Activated T-cell treated with anti-CD3 and anti-CD28 coated beads for 48 hours (primary cell): ENCODE measurements around the gene VILL.
"Not testable (repeated sequence)": the region's sequence is repeated elsewhere in the genome, so short reads cannot be mapped to it uniquely, and the experiment has no call there.

Experiments used
- DNase-seq: peaks from one replicate; pipeline ENCODE4 v3.0.0-alpha.2; 2020; ENCODE audit warnings: low read depth

Gene VILL

DNA sequence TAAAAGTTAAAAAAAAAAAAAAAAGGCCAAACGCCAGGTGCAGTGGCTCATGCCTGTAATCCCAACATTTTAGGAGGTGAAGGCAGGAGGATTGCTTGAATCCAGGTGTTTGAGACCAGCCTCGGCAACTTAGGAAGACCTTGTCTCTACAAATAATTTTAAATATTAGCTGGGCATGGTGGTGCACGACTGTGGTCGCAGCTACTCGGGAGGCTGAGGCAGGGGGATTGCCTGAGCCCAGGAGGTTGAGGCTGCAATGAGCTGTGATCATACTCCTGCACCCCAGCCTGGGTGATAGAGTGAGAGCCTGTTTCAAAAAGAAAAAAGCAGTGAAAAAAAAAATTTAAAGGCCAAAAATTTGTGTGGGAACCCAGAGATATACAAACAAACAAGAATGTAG lies 45.7 kb downstream of the VILL start:
- no peak for DNase-seq

DNA sequence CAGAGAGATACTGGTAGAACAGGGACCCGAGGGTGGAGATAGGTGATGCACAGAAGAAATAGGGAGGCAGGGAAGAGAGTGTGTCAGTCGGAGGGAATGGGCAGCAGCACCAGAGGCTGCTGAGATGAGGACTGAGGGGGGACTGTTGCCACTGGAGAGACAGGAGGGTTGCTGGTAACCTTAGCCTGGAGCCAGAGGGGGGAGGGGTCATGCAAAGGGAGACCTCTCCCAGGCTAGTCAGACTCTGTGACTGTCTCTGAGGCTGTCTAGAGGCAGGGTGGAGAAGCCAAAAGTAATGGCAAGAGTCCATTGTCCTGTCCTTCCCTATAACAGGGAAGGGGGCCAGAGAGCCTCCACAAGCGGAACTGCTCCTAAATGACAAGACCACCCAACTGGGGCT lies 46.3 kb downstream of the VILL start:
- no peak for DNase-seq

GRCh38 chr3:38038447-38038911 lies 47.9 kb downstream of the VILL start:
- no peak for DNase-seq

GRCh38 chr3:38039101-38039898 lies 48.7 kb downstream of the VILL start, which contains the start of gene DLEC1:
Gene DLEC1, plus strand, starts transcription at chr3:38039208. Its CDS starts 18 bp downstream, at chr3:38039226.
- peak; percentile 72 for DNase-seq

GRCh38 chr3:38039899-38040261 lies 49.3 kb downstream of the VILL start:
- DNase-seq, result no peak

DNA sequence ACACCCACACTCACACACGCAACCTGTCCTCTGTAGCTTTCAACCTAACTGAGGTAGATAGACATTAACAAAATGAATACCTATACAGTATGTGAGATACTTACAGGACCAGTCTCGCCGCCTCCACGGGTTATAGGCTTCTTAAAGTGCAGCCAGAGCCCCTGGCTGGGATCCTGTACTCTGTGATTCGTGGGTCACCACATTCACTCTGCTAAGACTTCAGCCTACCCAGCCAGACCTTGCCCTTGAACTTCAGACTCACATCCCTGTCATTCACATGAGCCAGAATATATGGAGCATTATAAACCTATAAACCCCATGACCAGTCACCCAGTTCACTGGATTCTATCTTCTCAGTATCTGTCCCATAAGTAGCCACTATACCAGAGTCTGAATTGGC lies 49.8 kb downstream of the VILL start:
- DNase-seq, result no peak

- no peak for DNase-seq
Observed at GRCh38 chr3:38043486-38043885, 52.9 kb downstream of the VILL start.

- no peak for DNase-seq
Observed at GRCh38 chr3:38046027-38046426, 55.4 kb downstream of the VILL start.

DNA sequence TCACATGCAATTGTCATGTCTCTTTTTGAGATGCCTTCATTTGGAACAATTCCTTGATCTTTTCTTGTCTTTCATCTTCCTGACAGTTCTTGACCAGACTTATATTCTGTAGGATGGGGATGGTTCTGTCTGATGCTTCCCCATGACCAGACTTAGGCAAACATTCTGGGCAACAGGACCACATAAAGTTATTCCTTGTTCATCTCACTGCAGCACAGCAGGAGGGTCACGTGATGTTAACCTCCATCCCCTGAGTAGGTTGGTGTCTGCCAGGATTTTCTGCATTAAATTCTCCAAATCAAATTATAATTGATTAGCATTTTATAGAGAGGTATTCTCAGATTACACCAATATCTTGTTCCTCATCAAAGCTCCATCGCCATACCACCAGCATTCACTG lies 56.2 kb downstream of the VILL start:
- DNase-seq, result no peak

GRCh38 chr3:38047896-38048295 lies 57.3 kb downstream of the VILL start:
- DNase-seq, result no peak

DNA sequence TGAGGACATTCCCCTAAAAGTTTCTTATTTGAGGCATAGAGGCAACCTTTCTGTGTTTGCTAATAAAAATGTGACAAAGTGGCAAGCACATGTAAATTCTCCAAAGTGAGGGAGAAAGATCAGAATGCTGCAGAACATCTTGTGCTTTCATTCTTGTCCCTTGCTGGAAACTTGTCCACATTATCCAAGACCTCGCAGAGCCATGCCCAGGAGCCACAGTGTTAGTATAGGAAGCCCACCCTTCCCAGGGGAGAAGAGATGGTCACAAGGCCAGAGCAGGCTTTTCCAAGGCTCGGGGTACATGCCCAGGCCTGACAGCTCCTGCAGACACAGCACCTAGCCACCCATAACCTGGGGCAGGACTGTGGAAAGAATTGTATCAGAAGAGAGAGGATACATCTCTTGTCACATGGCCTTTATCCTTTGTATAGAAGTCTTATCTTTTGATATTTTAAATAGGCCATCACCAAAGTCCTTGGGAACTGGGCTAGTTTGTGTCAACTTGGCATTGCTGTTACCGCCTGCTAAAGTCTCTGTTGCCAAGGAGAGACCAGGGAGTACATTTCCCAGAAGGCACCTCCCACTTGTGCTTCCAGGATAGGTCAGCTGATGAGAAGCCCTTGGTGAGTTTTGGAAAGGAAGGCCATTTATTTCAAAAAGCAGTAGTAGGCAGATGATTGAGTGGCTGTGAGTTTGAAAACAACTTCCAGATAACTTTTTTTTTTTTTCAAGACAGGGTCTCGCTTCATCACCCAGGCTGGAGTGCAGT lies 59.0 kb downstream of the VILL start:
- DNase-seq, result no peak

GRCh38 chr3:38051131-38051530 lies 60.5 kb downstream of the VILL start:
- no peak for DNase-seq

DNA sequence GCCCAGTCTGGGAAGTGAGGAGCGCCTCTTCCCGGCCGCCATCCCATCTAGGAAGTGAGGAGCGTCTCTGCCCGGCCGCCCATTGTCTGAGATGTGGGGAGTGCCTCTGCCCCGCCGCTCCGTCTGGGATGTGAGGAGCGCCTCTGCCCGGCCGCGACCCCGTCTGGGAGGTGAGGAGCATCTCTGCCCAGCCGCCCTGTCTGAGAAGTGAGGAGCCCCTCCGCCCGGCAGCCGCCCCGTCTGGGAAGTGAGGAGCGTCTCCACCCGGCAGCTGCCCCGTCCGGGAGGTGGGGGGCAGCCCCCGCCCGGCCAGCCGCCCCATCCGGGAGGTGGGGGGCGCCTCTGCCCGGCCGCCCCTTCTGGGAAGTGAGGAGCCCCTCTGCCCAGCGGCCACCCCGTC lies 62.7 kb downstream of the VILL start:
- DNase-seq, result not testable (repeated sequence)

DNA sequence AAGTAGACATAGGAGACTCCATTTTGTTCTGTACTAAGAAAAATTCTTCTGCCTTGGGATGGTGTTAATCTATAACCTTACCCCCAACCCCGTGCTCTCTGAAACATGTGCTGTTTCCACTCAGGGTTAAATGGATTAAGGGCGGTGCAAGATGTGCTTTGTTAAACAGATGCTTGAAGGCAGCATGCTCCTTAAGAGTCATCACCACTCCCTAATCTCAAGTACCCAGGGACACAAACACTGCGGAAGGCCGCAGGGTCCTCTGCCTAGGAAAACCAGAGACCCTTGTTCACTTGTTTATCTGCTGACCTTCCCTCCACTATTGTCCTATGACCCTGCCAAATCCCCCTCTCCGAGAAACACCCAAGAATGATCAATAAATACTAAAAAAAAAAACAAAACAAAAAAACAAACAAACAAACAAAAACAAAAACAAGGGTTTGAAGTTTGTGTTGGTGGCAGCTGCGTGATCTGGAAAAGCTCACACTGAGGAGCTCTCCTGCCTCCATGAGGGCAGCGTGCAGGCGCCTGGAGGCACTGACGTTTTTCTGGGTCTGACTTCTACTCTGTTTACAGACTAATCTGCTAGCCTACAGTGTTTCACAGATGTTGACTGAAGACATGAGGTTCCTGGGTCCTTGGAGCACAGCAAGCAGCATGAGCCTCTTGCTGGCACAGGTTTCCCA lies 63.4 kb downstream of the VILL start:
- not testable (repeated sequence) for DNase-seq

- DNase-seq, result no peak
Observed at GRCh38 chr3:38054499-38055001, 64.0 kb downstream of the VILL start.
